ENCODE results near the gene NUPR1. TPM values are rescaled to one million over a fixed set of nuclear protein-coding genes. Genes with fewer than 3 reads are reported as not detected.
A peak's percentile ranks its signal among the peaks of the same experiment; 100 is the strongest.

The NUPR1 gene
- total RNA-seq, 1 donor from 2014 or later: not detected

DNA sequence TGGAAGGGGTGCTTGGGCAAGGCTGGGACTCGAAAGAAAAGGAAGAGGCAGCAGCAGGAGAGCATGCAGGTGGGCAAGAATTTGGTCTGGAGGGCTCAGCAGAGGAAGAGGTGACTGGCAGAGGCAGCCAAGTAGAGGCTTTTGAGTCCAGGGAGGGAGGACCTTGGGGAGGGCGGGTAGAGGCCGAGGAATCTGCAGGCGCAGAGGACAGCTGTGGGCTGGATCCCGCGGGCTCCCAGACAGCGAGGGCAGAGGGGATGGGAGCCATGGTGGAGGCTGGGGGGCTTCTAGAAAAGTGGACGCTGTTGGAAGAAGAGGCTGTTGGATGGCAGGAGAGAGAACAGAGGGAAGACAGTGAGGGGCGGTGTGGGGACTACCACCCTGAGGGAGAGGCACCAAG lies 41.4 kb downstream of the NUPR1 start:
- DNase-seq: no peak
- TF ChIP-seq, protein P1, sequence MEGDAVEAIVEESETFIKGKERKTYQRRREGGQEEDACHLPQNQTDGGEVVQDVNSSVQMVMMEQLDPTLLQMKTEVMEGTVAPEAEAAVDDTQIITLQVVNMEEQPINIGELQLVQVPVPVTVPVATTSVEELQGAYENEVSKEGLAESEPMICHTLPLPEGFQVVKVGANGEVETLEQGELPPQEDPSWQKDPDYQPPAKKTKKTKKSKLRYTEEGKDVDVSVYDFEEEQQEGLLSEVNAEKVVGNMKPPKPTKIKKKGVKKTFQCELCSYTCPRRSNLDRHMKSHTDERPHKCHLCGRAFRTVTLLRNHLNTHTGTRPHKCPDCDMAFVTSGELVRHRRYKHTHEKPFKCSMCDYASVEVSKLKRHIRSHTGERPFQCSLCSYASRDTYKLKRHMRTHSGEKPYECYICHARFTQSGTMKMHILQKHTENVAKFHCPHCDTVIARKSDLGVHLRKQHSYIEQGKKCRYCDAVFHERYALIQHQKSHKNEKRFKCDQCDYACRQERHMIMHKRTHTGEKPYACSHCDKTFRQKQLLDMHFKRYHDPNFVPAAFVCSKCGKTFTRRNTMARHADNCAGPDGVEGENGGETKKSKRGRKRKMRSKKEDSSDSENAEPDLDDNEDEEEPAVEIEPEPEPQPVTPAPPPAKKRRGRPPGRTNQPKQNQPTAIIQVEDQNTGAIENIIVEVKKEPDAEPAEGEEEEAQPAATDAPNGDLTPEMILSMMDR (IDR thresholded peaks at IDR 0.05; ENCODE audit: partially characterized antibody, unreplicated experiment): no peak
- Mint-ChIP-seq H3K36me3 (ENCODE audit: unreplicated experiment) (no peaks in the 10 kb centered on the region), H3K27ac (ENCODE audit: unreplicated experiment) (no peak overlapping the region), H3K27me3 (ENCODE audit: unreplicated experiment) (peaks cover 11% of the 10 kb centered on the region), H3K4me1 (ENCODE audit: low read depth, unreplicated experiment) (no peaks in the 10 kb centered on the region), H3K9me3 (ENCODE audit: unreplicated experiment) (peaks cover 6% of the 10 kb centered on the region), H3K4me3 (ENCODE audit: unreplicated experiment) (no peak overlapping the region)

DNA sequence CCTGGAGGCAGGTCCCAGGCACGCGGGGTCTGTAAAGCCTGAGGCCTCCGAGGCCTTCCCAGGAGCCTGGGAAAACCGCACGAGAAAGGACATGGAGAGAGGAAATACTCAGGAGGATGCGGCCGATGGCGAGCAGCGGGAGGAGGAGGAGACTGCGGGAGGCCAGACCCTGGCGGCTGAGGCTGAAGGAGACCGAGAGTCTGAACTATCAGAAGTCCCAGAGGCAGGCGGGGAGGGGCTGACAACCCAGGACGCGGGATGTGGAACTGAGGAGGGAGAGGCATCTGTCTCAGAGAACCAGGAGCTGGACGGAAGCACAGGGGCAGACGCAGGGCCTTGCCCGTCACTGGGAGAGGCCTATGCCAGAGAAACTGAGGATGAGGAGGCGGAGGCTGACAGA lies 41.9 kb downstream of the NUPR1 start:
- Mint-ChIP-seq H3K4me3 (ENCODE audit: unreplicated experiment) (no peak overlapping the region), H3K27me3 (ENCODE audit: unreplicated experiment) (peaks cover 12% of the 10 kb centered on the region), H3K9me3 (ENCODE audit: unreplicated experiment) (peaks cover 7% of the 10 kb centered on the region), H3K4me1 (ENCODE audit: low read depth, unreplicated experiment) (no peaks in the 10 kb centered on the region), H3K27ac (ENCODE audit: unreplicated experiment) (peak overlapping the region; percentile 12), H3K36me3 (ENCODE audit: unreplicated experiment) (no peaks in the 10 kb centered on the region)
- TF ChIP-seq, protein P1 (IDR thresholded peaks at IDR 0.05; ENCODE audit: partially characterized antibody, unreplicated experiment): no peak
- no peak for DNase-seq

DNA sequence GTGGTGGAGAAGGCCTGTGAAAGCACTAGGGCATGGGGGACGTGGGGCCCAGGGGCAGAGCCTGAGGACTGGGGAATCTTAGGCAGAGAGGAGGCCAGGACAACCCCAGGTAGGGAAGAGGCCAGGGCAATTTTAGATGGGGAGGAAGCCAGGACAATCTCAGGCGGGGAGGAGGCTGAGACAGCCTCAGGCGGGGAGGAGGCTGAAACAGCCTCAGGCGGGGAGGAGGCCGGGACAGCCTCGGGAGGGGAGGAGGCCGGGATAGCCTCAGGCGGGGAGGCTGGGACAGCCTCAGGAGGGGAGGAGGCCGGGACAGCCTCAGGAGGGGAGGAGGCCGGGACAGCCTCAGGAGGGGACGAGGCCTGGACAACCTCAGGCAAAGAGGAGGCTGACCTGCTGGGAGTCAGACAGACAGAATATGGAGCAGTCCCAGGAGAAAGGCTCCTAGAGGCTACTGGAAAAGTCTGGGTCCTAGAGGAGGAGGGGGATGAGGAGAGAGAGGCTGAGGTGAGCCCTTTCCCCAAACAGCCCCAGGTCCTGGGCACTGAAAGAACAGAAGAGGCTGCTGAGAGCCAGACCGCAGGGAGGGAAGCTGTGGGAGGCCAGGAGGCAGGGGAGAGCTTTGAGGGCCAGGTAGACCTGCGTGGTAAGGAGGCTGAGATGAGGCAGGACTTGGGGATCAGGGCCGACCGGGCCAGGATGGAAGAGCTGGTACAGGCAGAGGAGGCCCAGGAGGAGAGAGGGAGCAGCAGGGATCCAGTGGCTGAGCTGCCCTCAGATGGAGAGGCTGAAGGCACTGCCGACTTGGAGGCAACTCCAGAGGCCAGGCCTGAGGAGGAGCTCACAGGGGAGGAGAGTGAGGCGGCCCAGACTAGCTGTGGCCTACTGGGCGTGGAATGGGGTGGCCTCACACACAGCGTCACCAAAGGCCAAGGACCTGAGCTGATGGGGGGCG lies 42.7 kb downstream of the NUPR1 start:
- Mint-ChIP-seq H3K4me3 (ENCODE audit: unreplicated experiment) (no peak overlapping the region), H3K9me3 (ENCODE audit: unreplicated experiment) (peaks cover 8% of the 10 kb centered on the region), H3K27ac (ENCODE audit: unreplicated experiment) (no peak overlapping the region)

DNA sequence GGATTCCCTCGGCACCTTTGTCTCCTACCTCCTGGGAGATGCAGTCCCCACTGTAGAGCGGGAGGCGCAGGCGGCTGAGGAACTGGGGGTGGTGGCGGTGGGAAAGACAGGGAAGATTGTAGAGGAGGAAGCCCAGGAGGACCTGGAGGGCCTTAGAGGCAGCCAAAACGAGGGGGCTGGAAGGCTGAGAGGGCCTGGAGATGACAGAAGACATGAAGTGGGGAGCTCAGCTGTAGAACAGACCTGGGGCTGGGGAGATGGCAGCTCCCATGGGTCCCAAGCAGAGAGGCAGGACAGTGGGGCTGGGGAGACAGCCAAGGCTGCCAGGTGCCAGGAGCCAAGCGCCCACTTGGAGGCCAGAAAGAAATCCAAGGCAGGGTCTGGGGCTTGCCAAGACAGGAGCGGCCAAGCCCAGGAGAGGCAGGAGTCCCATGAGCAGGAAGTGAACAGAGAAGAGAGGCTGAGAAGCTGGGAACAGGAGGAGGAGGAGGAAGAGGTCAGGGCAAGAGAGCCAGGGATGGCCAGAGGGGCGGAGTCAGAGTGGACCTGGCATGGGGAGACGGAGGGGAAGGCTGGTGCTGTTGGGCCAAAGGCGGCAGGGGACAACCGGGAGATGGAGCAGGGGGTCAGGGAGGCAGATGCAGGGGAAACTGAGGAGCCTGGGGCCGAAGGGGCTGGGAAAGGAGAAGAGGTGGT lies 43.5 kb downstream of the NUPR1 start:
- Mint-ChIP-seq H3K4me3 (ENCODE audit: unreplicated experiment) (no peak overlapping the region), H3K36me3 (ENCODE audit: unreplicated experiment) (no peaks in the 10 kb centered on the region), H3K27ac (ENCODE audit: unreplicated experiment) (no peak overlapping the region), H3K27me3 (ENCODE audit: unreplicated experiment) (peaks cover 12% of the 10 kb centered on the region), H3K9me3 (ENCODE audit: unreplicated experiment) (peaks cover 9% of the 10 kb centered on the region), H3K4me1 (ENCODE audit: low read depth, unreplicated experiment) (no peaks in the 10 kb centered on the region)
- TF ChIP-seq, protein P1 (IDR thresholded peaks at IDR 0.05; ENCODE audit: partially characterized antibody, unreplicated experiment): no peak
- no peak for DNase-seq

More for the DNA sequence above, 42.7 kb downstream of the NUPR1 start:
- TF ChIP-seq, protein P1 (IDR thresholded peaks at IDR 0.05; ENCODE audit: partially characterized antibody, unreplicated experiment): no peak
- Mint-ChIP-seq H3K27me3 (ENCODE audit: unreplicated experiment) (peaks cover 12% of the 10 kb centered on the region), H3K36me3 (ENCODE audit: unreplicated experiment) (no peaks in the 10 kb centered on the region), H3K4me1 (ENCODE audit: low read depth, unreplicated experiment) (no peaks in the 10 kb centered on the region)
- no peak for DNase-seq

Data from glutamatergic neuron (in vitro differentiated cells).